GM12873 (cell line): ENCODE data around the gene ATP1B1.

Source experiments
- CTCF ChIP-seq: IDR thresholded peaks from 2 replicates; pipeline ENCODE4 v1.5.1; 2012; ENCODE audit warnings: low read depth, mild to moderate bottlenecking, moderate library complexity, low read length, control low read depth; ENCODE audit not compliant: insufficient read depth; ENCODE audit errors: missing control alignments

ATP1B1 gene

GRCh38 chr1:169105087-169105433 is 1.4 kb upstream of the ATP1B1 start:
- TF ChIP-seq CTCF: no peak

GRCh38 chr1:169105434-169106094 is 926 bp upstream of the ATP1B1 start:
- TF ChIP-seq CTCF: no peak

GRCh38 chr1:169106921-169107602 is 572 bp downstream of the ATP1B1 start:
- TF ChIP-seq CTCF: no peak

- no peak for TF ChIP-seq CTCF
Observed at GRCh38 chr1:169107603-169108208, 1.2 kb downstream of the ATP1B1 start.

- TF ChIP-seq CTCF: no peak
Observed at GRCh38 chr1:169108223-169108622, 1.7 kb downstream of the ATP1B1 start.

GRCh38 chr1:169108863-169109560 is 2.5 kb downstream of the ATP1B1 start:
- TF ChIP-seq CTCF: peak; percentile 47

- TF ChIP-seq CTCF: no peak
Observed at GRCh38 chr1:169109561-169110134, 3.2 kb downstream of the ATP1B1 start.
